Small intestine (tissue), 7 donors: ENCODE data around the gene IL18RAP. TPM values are rescaled to one million over a fixed set of nuclear protein-coding genes. Genes with fewer than 3 reads are reported as not detected.

Experiments used
- DNase-seq, 2 donors: peaks; one replicate each; pipeline versions ENCODE4 v3.0.0 to v3.0.0-alpha.2; 2013
- FAIRE-seq: peaks from 2 replicates; lab custom pipeline; 2012; peaks lifted over from hg19 to GRCh38; lab: Jason Lieb, UNC
- H3K27ac ChIP-seq, 3 donors: one replicate each; pipeline ENCODE4 v1.5.1; 2013; ENCODE audit warnings: low read length in 2 of 3, mild to moderate bottlenecking in 2 of 3, control low read depth in 1 of 3, inconsistent platforms in 1 of 3, low read depth in 1 of 3, moderate library complexity in 1 of 3
- H3K27me3 ChIP-seq, 3 donors: one replicate each; pipeline ENCODE4 v1.6.1; 2013; ENCODE audit warnings: low read length in 3 of 3, inconsistent platforms in 1 of 3; ENCODE audit not compliant: control insufficient read depth in 3 of 3, insufficient read depth in 3 of 3
- H3K36me3 ChIP-seq, 3 donors: one replicate each; pipeline ENCODE4 v1.6.1; 2013; ENCODE audit warnings: low read length in 3 of 3, inconsistent platforms in 1 of 3, low read depth in 1 of 3, mild to moderate bottlenecking in 1 of 3, moderate library complexity in 1 of 3; ENCODE audit not compliant: control insufficient read depth in 3 of 3, insufficient read depth in 2 of 3
- H3K4me1 ChIP-seq, 3 donors: one replicate each; pipeline ENCODE4 v1.6.1; 2013; ENCODE audit warnings: low read length in 2 of 3, inconsistent platforms in 1 of 3, low read depth in 1 of 3, mild to moderate bottlenecking in 1 of 3, moderate library complexity in 1 of 3; ENCODE audit not compliant: control insufficient read depth in 3 of 3, insufficient read depth in 2 of 3
- H3K4me3 ChIP-seq, 3 donors: one replicate each; pipeline ENCODE4 v1.5.1; 2013; ENCODE audit warnings: low read length in 3 of 3, control low read depth in 1 of 3, inconsistent platforms in 1 of 3, low read depth in 1 of 3, mild to moderate bottlenecking in 1 of 3, moderate library complexity in 1 of 3
- H3K9me3 ChIP-seq, 2 donors: one replicate each; pipeline ENCODE4 v1.6.1; 2013; ENCODE audit warnings: low read depth in 1 of 2, low read length in 1 of 2; ENCODE audit not compliant: control insufficient read depth in 2 of 2, insufficient read depth in 1 of 2
- WGBS, 3 donors: extraction: QIAGEN DNeasy Blood & Tissue Kit; methylation state at CpG; one replicate each; pipeline ENCODE4 v1.1.7; 2013; 5-methylcytosine and 5-hydroxymethylcytosine counted together
- polyA plus RNA-seq, 4 donors: library from polyadenylated mRNA; stranded (reverse) in 3 of 4; unstranded in 1 of 4; fragments of 200-250 nt in 3 of 4; fragments of 120-200 nt in 1 of 4; gene quantifications; one replicate each; pipeline versions ENCODE4 v1.2.1 to v1.2.3, GENCODE V29; 2013
- donor health status: healthy with polysubstance abuse.
- donor health status: control.
- donor health status: control.
- donor health status: Bipolar disorder and iron deficiency.
- donor health status: healthy.

IL18RAP gene
- polyA plus RNA-seq, 4 donors = 0.22 to 1.00 (median 0.47) TPM

DNA sequence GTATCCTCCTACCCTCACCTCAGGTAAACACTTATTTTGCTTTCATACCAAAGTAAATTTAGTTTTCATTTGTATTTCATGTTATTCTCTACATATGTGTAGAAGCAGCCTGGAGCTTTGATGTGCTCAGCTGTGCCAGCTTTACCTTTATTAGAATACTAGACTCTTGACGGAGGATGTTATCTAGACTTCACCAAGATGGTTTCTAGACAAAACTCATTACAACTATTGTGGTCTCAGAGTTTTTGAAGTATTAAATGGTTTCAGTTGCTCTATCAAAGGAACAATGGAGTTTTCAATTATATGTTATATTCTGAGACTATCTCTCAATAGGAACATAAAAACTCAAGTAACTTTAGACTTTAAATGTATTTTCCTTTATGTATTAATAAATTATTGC is 5.0 kb upstream of the IL18RAP start:
- peak overlapping the region in 2 of 3 donors; percentile 37 to 47 for H3K27ac ChIP-seq
- no peak overlapping the region for H3K4me3 ChIP-seq

DNA sequence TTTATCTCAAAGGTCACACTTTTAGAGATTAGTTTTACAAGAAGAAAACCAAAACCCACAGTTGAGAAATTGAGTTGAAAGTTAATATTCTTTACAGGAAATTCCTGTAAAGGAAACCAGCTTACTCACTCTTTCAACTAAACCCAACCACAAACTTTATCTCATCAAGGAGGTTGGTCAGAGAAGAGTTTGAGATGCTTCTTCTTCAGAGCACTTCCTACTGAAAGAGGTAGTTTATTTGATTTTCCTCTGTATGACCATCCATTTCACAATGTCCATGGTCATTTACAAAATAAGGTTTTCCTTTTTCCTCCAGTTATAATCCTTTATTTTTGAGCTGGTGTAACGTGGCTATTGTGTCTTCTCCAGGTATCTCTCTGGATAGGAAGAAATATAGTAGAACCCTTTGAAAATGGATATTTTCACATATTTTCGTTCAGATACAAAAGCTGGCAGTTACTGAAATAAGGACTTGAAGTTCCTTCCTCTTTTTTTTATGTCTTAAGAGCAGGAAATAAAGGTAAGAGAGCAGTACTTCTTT is 4.5 kb upstream of the IL18RAP start:
- no peak for FAIRE-seq
- Histone ChIP-seq H3K27ac (no peak overlapping the region), H3K4me1 (no peaks in the 10 kb centered on the region), H3K36me3 (no peaks in the 10 kb centered on the region), H3K4me3 (no peak overlapping the region), H3K27me3 (peaks cover 0 to 2% (median 0%) of the 10 kb centered on the region in 3 donors), H3K9me3 (no peaks in the 10 kb centered on the region)
- peak in 1 of 2 donors; percentile 57 for DNase-seq
- 40 to 56% (median 45%) methylated on average over 2 of the region's 2 CpGs for WGBS, 3 donors

More for the DNA sequence above, 5.0 kb upstream of the IL18RAP start:
- H3K9me3 ChIP-seq = no peaks in the 10 kb centered on the region
- 79 to 88% (median 81%) methylated on average over 1 of the region's 1 CpG for WGBS, 3 donors
- no peaks in the 10 kb centered on the region for H3K36me3 ChIP-seq
- DNase-seq (no peak), FAIRE-seq (no peak)
- H3K27me3 ChIP-seq = peaks cover 0 to 2% (median 0%) of the 10 kb centered on the region in 3 donors
- H3K4me1 ChIP-seq = no peaks in the 10 kb centered on the region

DNA sequence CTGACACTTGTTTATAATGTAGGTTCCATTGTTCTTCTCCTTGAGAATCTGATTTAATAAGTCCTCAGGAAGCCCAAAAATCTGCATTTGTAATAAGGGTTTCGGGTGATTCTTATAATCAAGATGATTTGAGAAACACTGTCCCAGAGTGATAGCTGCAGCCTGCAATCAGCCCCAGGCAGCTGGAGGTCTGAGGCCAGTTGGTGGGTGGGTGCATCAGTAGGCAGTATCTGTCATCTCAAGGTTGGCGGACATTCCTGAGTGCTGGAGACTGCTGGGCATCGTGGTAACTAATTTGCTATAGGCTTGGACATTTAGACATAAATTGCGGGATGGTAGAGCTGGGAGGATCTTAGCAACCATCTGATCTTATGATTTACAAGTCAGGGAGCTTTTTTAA is 2.7 kb upstream of the IL18RAP start:
- Histone ChIP-seq H3K27me3 (peaks cover 0 to 2% (median 0%) of the 10 kb centered on the region in 3 donors), H3K36me3 (no peaks in the 10 kb centered on the region), H3K4me1 (no peaks in the 10 kb centered on the region), H3K4me3 (no peak overlapping the region), H3K9me3 (no peaks in the 10 kb centered on the region), H3K27ac (peak overlapping the region in 1 of 3 donors; percentile 55)
- FAIRE-seq (no peak), DNase-seq (no peak)
- 84 to 87% (median 85%) methylated on average over 4 of the region's 4 CpGs for WGBS, 3 donors

- Histone ChIP-seq H3K4me3 (no peak overlapping the region), H3K9me3 (no peaks in the 10 kb centered on the region), H3K27me3 (peaks cover 0 to 2% (median 0%) of the 10 kb centered on the region in 3 donors), H3K36me3 (no peaks in the 10 kb centered on the region), H3K4me1 (no peaks in the 10 kb centered on the region), H3K27ac (peak overlapping the region in 1 of 3 donors; percentile 30)
- DNase-seq (no peak), FAIRE-seq (no peak)
- 56 to 75% (median 72%) methylated on average over 5 of the region's 5 CpGs for WGBS, 3 donors
Measured at GRCh38 chr2:102421890-102422759, 835 bp upstream of the IL18RAP start.

- DNase-seq = no peak
- no peak for FAIRE-seq
- H3K4me3 ChIP-seq = no peak overlapping the region
- H3K4me1 ChIP-seq = no peaks in the 10 kb centered on the region
- 70 to 82% (median 82%) methylated on average over 2 of the region's 2 CpGs for WGBS, 3 donors
- H3K9me3 ChIP-seq = no peaks in the 10 kb centered on the region
- H3K27me3 ChIP-seq = no peaks in the 10 kb centered on the region
- no peaks in the 10 kb centered on the region for H3K36me3 ChIP-seq
- no peak overlapping the region for H3K27ac ChIP-seq
Measured at GRCh38 chr2:102423368-102423767, 408 bp downstream of the IL18RAP start.

GRCh38 chr2:102424754-102425153 is 1.8 kb downstream of the IL18RAP start:
- no peak overlapping the region for H3K27ac ChIP-seq
- no peaks in the 10 kb centered on the region for H3K27me3 ChIP-seq
- H3K36me3 ChIP-seq = no peaks in the 10 kb centered on the region
- FAIRE-seq (no peak), DNase-seq (no peak)
- WGBS, 3 donors = 52 to 55% (median 52%) methylated on average over 3 of the region's 3 CpGs
- H3K4me1 ChIP-seq = no peaks in the 10 kb centered on the region
- H3K4me3 ChIP-seq = no peak overlapping the region
- H3K9me3 ChIP-seq = no peaks in the 10 kb centered on the region

DNA sequence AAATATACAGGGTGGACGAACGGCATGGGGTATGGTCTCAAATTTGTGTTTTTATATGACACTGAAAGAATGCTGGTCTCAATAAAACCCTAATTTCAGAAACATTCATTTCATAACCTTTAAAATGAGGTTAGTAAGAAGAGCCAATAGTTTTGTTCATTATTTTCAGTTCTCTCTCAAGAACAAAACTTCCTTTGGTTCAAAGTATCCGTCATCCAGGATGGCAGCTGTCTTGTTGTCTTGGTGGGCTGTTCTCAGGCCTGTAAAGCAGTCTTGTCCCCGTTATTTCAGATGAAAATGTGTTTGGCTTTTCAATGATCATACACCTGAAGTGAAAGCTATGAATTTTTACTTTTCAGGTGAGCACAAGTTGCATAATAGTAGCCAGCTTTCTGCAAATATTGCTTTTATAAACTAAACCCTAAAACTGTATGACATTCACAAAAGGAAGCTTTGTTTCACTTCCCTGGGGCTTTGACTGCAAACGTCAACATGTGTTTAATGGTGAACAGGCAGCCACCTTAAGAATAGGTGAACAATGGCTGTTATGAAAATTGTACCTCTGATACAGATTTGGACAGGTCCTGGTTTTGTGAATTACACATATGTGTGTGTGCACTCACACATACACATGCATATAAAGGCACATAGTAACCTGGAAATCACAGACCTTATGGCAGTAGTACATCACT is 2.6 kb downstream of the IL18RAP start:
- DNase-seq (no peak), FAIRE-seq (no peak)
- no peak overlapping the region for H3K27ac ChIP-seq
- H3K27me3 ChIP-seq = no peaks in the 10 kb centered on the region
- H3K4me1 ChIP-seq = no peaks in the 10 kb centered on the region
- no peak overlapping the region for H3K4me3 ChIP-seq
- H3K9me3 ChIP-seq = no peaks in the 10 kb centered on the region
- H3K36me3 ChIP-seq = no peaks in the 10 kb centered on the region
- 47 to 51% (median 49%) methylated on average over 5 of the region's 5 CpGs for WGBS, 3 donors

GRCh38 chr2:102427249-102427648 is 4.3 kb downstream of the IL18RAP start:
- Histone ChIP-seq H3K27ac (no peak overlapping the region), H3K4me3 (no peak overlapping the region), H3K4me1 (no peaks in the 10 kb centered on the region), H3K9me3 (no peaks in the 10 kb centered on the region), H3K36me3 (no peaks in the 10 kb centered on the region), H3K27me3 (no peaks in the 10 kb centered on the region)
- 42 to 51% (median 45%) methylated on average over 1 of the region's 1 CpG for WGBS, 3 donors
- no peak for FAIRE-seq
- no peak for DNase-seq
